HCT116 (cell line): ENCODE data around the gene GRIN3A. TPM values are rescaled to one million over a fixed set of nuclear protein-coding genes. Genes with fewer than 3 reads are reported as not detected.

ENCODE experiments used
- ATAC-seq: fragments of 200-7000 bp; cut with Tn5 transposase; 2 replicates; pipeline ENCODE4 v1.9.1; 2020; ENCODE audit warnings: mild to moderate bottlenecking, moderate library complexity
- BruUV-seq: library from RNA; stranded (reverse); fragments of 400-500 nt; replicated peaks from 2 replicates; lab custom pipeline; 2021; lab: Mats Ljungman, UMichigan
- CTCF ChIA-PET: fragments of 300-600 bp; sonication (Branson Sonifier 250); formaldehyde crosslinking; loops from one replicate; lab custom pipeline; 2021; ENCODE audit warnings: antibody characterized with exemption; lab: Charles Lee
- POLR2A ChIA-PET: fragments of 300-600, 350-600 bp; sonication (Branson Sonifier 250); formaldehyde crosslinking; loops from one replicate; lab custom pipeline; 2021; ENCODE audit warnings: antibody characterized with exemption; lab: Charles Lee
- RAD21 ChIA-PET, 2 experiments: fragments of 300-600 bp; sonication (Branson Sonifier 250); formaldehyde crosslinking; loops; one replicate each; lab custom pipeline; 2023; ENCODE audit warnings: low total read pairs in 2 of 2; ENCODE audit not compliant: uncharacterized antibody in 2 of 2, unreplicated experiment in 2 of 2, low non-redundant PET in 1 of 2; lab: Charles Lee
- DNase-seq: peaks from one replicate; pipeline ENCODE4 v3.0.0-alpha.2; 2010; ENCODE audit warnings: low read depth, low spot score
- H2AFZ ChIP-seq: fragments of 200-600 bp; shearing (Covaris generic), sonication (generic); 2 replicates; pipeline ENCODE4 v1.6.1; 2017; ENCODE audit warnings: low read depth, mixed run types, mixed read lengths, antibody characterized with exemption, low read length; ENCODE audit not compliant: poor library complexity, severe bottlenecking
- H3K27ac ChIP-seq: 2 replicates; pipeline ENCODE4 v1.5.1; 2012; ENCODE audit warnings: low read depth, low read length
- H3K27me3 ChIP-seq: fragments of 200-600 bp; sonication (generic); 2 replicates; pipeline ENCODE4 v1.6.1; 2016; ENCODE audit warnings: mixed run types, low read length, mixed read lengths; ENCODE audit not compliant: insufficient read depth
- H3K36me3 ChIP-seq, 2 experiments: fragments of 200-500 bp in 1 of 2; fragments of 200-600 bp in 1 of 2; sonication (Bioruptor generic) in 1 of 2; sonication (generic) in 1 of 2; 2 replicates each; pipeline versions ENCODE4 v1.5.1 to v1.6.1; 2014 to 2016; ENCODE audit warnings: low read length in 2 of 2, inconsistent platforms in 1 of 2, mixed read lengths in 1 of 2, mixed run types in 1 of 2; ENCODE audit not compliant: insufficient read depth in 2 of 2, control insufficient read depth in 1 of 2
- H3K4me1 ChIP-seq, 2 experiments: fragments of 200-600 bp in 1 of 2; sonication (generic) in 1 of 2; 2 replicates each; pipeline versions ENCODE4 v1.5.1 to v1.6.1; 2012 to 2017; ENCODE audit warnings: low read length in 2 of 2, inconsistent platforms in 1 of 2, mild to moderate bottlenecking in 1 of 2, mixed read lengths in 1 of 2, mixed run types in 1 of 2, moderate library complexity in 1 of 2; ENCODE audit not compliant: insufficient read depth in 2 of 2, control insufficient read depth in 1 of 2
- H3K4me2 ChIP-seq: fragments of 200-600 bp; sonication (generic); 2 replicates; pipeline ENCODE4 v1.6.1; 2017; ENCODE audit warnings: mixed run types, low read length, mixed read lengths
- H3K4me3 ChIP-seq, 2 experiments: fragments of 200-600 bp in 1 of 2; sonication (generic) in 1 of 2; replicated peaks in 1 of 2; 2 replicates each; pipeline ENCODE4 v1.5.1; 2011 to 2016; ENCODE audit warnings: low read length in 2 of 2, control low read depth in 1 of 2, low read depth in 1 of 2, mild to moderate bottlenecking in 1 of 2, mixed read lengths in 1 of 2, mixed run types in 1 of 2
- H3K79me2 ChIP-seq: fragments of 200-600 bp; sonication (generic); 2 replicates; pipeline ENCODE4 v1.6.1; 2017; ENCODE audit warnings: mild to moderate bottlenecking, mixed run types, low read length, moderate library complexity, mixed read lengths; ENCODE audit not compliant: insufficient read depth
- H3K9ac ChIP-seq: fragments of 200-600 bp; sonication (generic); 2 replicates; pipeline ENCODE4 v1.6.1; 2016; ENCODE audit warnings: low read length, mixed read lengths
- H3K9me2 ChIP-seq: fragments of 200-600 bp; sonication (generic), shearing (Covaris generic); 2 replicates; pipeline ENCODE4 v1.6.1; 2017; ENCODE audit warnings: mixed run types, mild to moderate bottlenecking, moderate library complexity; ENCODE audit not compliant: insufficient read depth
- H3K9me3 ChIP-seq, 2 experiments: fragments of 200-500 bp in 1 of 2; fragments of 200-600 bp in 1 of 2; sonication (Bioruptor generic) in 1 of 2; sonication (generic) in 1 of 2; 2 replicates each; pipeline ENCODE4 v1.6.1; 2014 to 2017; ENCODE audit warnings: low read length in 2 of 2, mixed read lengths in 2 of 2, inconsistent platforms in 1 of 2, low read depth in 1 of 2, mild to moderate bottlenecking in 1 of 2, mixed run types in 1 of 2, moderate library complexity in 1 of 2; ENCODE audit not compliant: control insufficient read depth in 1 of 2, insufficient read depth in 1 of 2
- H4K20me1 ChIP-seq: fragments of 200-600 bp; sonication (generic), shearing (Covaris generic); 2 replicates; pipeline ENCODE4 v1.6.1; 2017; ENCODE audit warnings: mixed run types, mild to moderate bottlenecking, moderate library complexity; ENCODE audit not compliant: insufficient read depth
- ATF3 ChIP-seq: IDR thresholded peaks from 2 replicates; pipeline ENCODE4 v1.6.1; 2012
- CEBPB ChIP-seq: IDR thresholded peaks from 2 replicates; pipeline ENCODE4 v1.6.1; 2012; ENCODE audit warnings: low read depth
- CTCF ChIP-seq, 3 experiments: fragments of 200-600 bp in 1 of 3; sonication (generic) in 1 of 3; IDR thresholded peaks in 2 of 3; conservative IDR thresholded peaks in 1 of 3; 2 replicates each; pipeline ENCODE4 v1.5.1; 2012 to 2017; ENCODE audit warnings: low read depth in 2 of 3, low read length in 2 of 3, antibody characterized with exemption in 1 of 3, borderline replicate concordance in 1 of 3, control low read depth in 1 of 3, mild to moderate bottlenecking in 1 of 3, mixed read lengths in 1 of 3, mixed run types in 1 of 3, moderate library complexity in 1 of 3; ENCODE audit not compliant: insufficient read depth in 1 of 3
- EZH2phosphoT487 ChIP-seq: fragments of 200-600 bp; IDR thresholded peaks from 2 replicates; pipeline ENCODE4 v1.6.1; 2018; ENCODE audit warnings: antibody characterized with exemption, borderline replicate concordance
- JUND ChIP-seq: IDR thresholded peaks from 2 replicates; pipeline ENCODE4 v1.6.1; 2012
- POLR2AphosphoS5 ChIP-seq: IDR thresholded peaks from 2 replicates; pipeline ENCODE4 v1.6.1; 2011; ENCODE audit warnings: mild to moderate bottlenecking, low read depth, low read length, moderate library complexity
- REST ChIP-seq: IDR thresholded peaks from 2 replicates; pipeline ENCODE4 v1.6.1; 2012; ENCODE audit warnings: low read depth
- SIN3A ChIP-seq: IDR thresholded peaks from 2 replicates; pipeline ENCODE4 v1.6.1; 2012; ENCODE audit warnings: low read depth
- SP1 ChIP-seq: IDR thresholded peaks from 2 replicates; pipeline ENCODE4 v1.6.1; 2012; ENCODE audit warnings: low read depth
- SRF ChIP-seq: IDR thresholded peaks from 2 replicates; pipeline ENCODE4 v1.6.1; 2012; ENCODE audit warnings: low read depth
- YY1 ChIP-seq: IDR thresholded peaks from 2 replicates; pipeline ENCODE4 v1.6.1; 2011; ENCODE audit warnings: low read length, low read depth, moderate library complexity, mild to moderate bottlenecking; ENCODE audit not compliant: insufficient replicate concordance; ENCODE audit errors: extremely low read depth
- ZFX ChIP-seq: fragments of 450-650 bp; IDR thresholded peaks from 2 replicates; pipeline ENCODE4 v1.6.1; 2017
- intact Hi-C: fragments of 100-400 bp; cut with micrococcal nuclease; formaldehyde crosslinking; loops from 2 replicates; pipeline ENCODE4 v1.10.0; 2022
- total RNA-seq: library from RNA; stranded (reverse); gene quantifications from one replicate; pipeline ENCODE4 v1.2.1, GENCODE V29; 2021; ENCODE audit not compliant: unreplicated experiment

The GRIN3A gene
- total RNA-seq, 1 experiment from 2014 or later, result not detected

- TF ChIP-seq REST, result no peak
- no peak for TF ChIP-seq SRF
- TF ChIP-seq EZH2phosphoT487, result no peak
These were observed 195.2 kb downstream of the GRIN3A start (continued) for GRCh38 chr9:101543098-101543735.

- no peaks in the 10 kb centered on the region for H3K9me3 ChIP-seq
- no peaks in the 10 kb centered on the region for H3K9me2 ChIP-seq
- POLR2A ChIA-PET, result no interaction called here
- H3K27me3 ChIP-seq, result no peaks in the 10 kb centered on the region
- BruUV-seq, result no TSS peak
- H3K4me1 ChIP-seq, result no peaks in the 10 kb centered on the region
- no peak for DNase-seq
- H3K4me3 ChIP-seq, result no peak overlapping the region
- intact Hi-C loops, result no loop called here
- no peak overlapping the region for H2AFZ ChIP-seq
- RAD21 ChIA-PET, result no interaction called here
- peaks cover 6 to 14% of the 10 kb centered on the region in 2 experiments; a peak in 3 of 4 replicates for H3K36me3 ChIP-seq
- H3K9ac ChIP-seq, result no peak overlapping the region
- no peak for ATAC-seq
- H4K20me1 ChIP-seq, result no peaks in the 10 kb centered on the region
- H3K27ac ChIP-seq, result no peak overlapping the region
- CTCF ChIA-PET, result no interaction called here
- no peak overlapping the region for H3K4me2 ChIP-seq
- peaks cover 27% of the 10 kb centered on the region for H3K79me2 ChIP-seq
- no peak for TF ChIP-seq SP1
- TF ChIP-seq REST, result no peak
- no peak for TF ChIP-seq ZFX
- no peak for TF ChIP-seq CEBPB
- TF ChIP-seq POLR2AphosphoS5, result no peak
- no peak for TF ChIP-seq YY1
- no peak for TF ChIP-seq CTCF (IDR thresholded peaks at IDR 0.05 in 2 of 3, conservative IDR thresholded peaks at IDR 0.05 in 1 of 3; ENCODE audit: borderline replicate concordance in 1 of 3, insufficient read depth in 1 of 3, low read depth in 2 of 3, low read length in 2 of 3)
- no peak for TF ChIP-seq SIN3A
- no peak for TF ChIP-seq JUND
- TF ChIP-seq ATF3, result no peak
These were observed 198.4 kb downstream of the GRIN3A start for GRCh38 chr9:101540069-101540468.
